ENCODE results near the gene PCP2.

PCP2 gene

GRCh38 chr19:7617172-7617571 lies 16.3 kb downstream of the PCP2 start:
- no peak for TF ChIP-seq CTCF (conservative IDR thresholded peaks at IDR 0.05; ENCODE audit: low read length)
- DNase-seq (ENCODE audit: low read depth), result no peak
- no peak overlapping the region for H3K4me3 ChIP-seq (ENCODE audit: low read length)

DNA sequence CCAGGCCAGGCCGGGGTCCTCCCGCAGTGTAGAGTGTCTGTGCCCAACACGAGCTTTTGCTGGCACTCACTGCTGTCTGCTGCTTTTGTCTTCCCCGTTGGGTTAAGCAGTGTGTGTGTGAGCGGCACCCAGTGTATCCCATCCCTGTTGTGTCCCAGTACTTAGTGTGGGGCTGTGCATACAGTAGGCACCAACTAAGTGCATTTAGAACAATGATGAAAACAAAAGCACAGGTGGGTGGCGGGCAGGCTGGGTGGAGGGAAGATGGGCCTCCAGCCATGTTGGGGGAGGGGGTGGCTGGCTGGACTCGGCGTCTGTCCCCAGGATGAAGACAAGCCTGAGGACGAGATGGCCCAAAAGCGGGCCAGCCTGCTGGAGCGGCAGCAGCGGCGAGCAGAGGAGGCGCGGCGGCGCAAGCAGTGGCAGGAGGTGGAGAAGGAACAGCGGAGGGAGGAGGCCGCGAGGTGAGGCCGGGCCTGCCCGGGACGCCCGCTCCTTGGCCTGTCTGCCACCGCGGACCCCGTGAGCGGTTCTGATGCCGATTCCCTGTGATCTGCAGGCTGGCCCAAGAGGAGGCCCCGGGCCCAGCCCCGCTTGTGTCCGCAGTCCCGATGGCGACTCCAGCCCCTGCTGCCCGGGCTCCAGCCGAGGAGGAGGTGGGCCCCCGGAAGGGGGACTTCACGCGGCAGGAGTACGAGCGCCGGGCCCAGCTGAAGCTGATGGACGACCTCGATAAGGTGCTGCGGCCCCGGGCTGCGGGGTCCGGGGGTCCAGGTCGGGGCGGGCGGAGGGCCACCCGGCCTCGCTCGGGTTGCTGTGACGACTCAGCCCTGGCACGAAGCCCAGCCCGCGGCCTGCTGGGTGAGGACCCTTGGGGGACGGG lies 18.4 kb downstream of the PCP2 start:
- no peak for TF ChIP-seq CTCF (conservative IDR thresholded peaks at IDR 0.05; ENCODE audit: low read length)
- no peak for DNase-seq (ENCODE audit: low read depth)
- no peak overlapping the region for H3K4me3 ChIP-seq (ENCODE audit: low read length)

- DNase-seq (ENCODE audit: low read depth), result no peak
- no peak overlapping the region for H3K4me3 ChIP-seq (ENCODE audit: low read length)
- TF ChIP-seq CTCF (conservative IDR thresholded peaks at IDR 0.05; ENCODE audit: low read length), result no peak
Observed at GRCh38 chr19:7612282-7613274, 20.9 kb downstream of the PCP2 start.

GRCh38 chr19:7611541-7612279 lies 21.8 kb downstream of the PCP2 start:
- no peak for TF ChIP-seq CTCF (conservative IDR thresholded peaks at IDR 0.05; ENCODE audit: low read length)
- DNase-seq (ENCODE audit: low read depth), result no peak
- no peak overlapping the region for H3K4me3 ChIP-seq (ENCODE audit: low read length)

DNA sequence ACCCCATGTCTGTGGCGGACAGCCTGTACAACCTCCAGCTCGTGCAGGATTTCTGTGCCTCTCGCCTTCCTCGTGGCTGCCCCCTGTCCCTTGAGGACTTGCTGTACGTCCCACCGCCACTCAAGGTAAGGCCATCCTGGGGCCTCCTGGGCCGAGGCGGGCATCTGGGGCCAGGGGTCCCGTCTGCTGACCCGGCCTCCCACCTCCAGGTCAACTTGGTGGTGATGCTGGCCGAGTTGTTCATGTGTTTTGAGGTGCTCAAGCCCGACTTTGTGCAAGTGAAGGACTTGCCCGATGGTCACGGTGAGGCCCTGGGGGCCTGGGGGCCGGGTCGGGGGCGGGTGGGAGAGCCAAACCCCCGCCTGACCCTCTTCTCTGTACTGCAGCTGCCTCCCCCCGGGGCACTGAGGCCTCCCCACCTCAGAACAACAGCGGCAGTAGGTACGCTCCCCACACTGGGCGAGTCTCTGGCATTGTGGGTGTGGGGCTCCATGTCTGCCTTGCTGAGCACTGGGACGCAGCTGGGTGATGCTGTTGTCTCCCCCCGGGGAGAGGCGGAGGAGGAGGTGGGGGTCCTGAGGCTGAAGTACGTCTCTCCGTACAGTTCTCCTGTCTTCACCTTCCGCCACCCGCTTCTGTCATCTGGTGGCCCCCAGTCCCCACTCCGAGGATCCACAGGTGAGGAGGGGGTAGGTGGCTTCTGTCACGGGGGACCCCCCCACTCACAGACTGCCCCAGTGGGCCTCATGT lies 22.9 kb downstream of the PCP2 start:
- no peak for DNase-seq (ENCODE audit: low read depth)
- no peak overlapping the region for H3K4me3 ChIP-seq (ENCODE audit: low read length)
- TF ChIP-seq CTCF (conservative IDR thresholded peaks at IDR 0.05; ENCODE audit: low read length), result no peak

DNA sequence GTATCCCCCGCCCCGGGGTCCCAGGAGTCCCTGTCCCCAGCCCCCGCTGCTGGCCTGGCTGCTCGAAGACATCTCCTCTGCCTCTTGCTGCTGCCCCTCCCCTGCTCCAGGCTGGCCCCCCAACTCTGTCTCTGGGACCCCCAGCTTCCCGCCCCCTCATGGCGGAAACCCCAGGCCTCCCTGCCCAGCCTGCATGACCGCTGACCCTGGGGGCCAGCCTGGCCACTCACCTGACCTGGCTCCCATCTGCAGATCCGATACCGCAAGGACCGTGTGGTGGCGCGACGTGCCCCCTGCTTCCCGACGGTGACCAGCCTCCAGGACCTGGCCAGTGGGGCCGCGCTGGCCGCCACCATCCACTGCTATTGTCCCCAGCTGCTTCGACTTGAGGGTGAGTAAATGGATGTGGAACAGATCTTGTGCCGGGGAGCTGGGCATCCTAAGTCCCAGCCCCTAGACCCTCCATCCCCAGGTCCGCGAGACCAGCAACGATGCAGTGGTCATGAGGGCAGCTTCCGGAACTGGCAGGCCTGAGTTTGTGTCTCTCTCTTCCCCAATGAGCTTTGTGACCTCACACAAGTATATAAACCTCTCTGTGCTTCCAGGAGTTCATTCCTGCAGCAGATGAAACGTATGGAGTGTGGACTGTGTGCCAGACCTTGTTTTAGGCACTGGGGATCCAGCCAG lies 25.5 kb downstream of the PCP2 start:
- DNase-seq (ENCODE audit: low read depth), result no peak
- no peak overlapping the region for H3K4me3 ChIP-seq (ENCODE audit: low read length)
- no peak for TF ChIP-seq CTCF (conservative IDR thresholded peaks at IDR 0.05; ENCODE audit: low read length)

All from AG10803 (cell line).